Right lobe of liver (tissue), 4 donors: ENCODE measurements around the gene ENDOU.

Source experiments
- CTCF ChIP-seq, 4 donors: fragments of 200-600 bp in 3 of 4; fragments of 450-650 bp in 1 of 4; IDR thresholded peaks; one replicate each; pipeline versions ENCODE4 v1.5.1 to v1.8.0; 2016 to 2022; ENCODE audit warnings: antibody characterized with exemption in 4 of 4, mild to moderate bottlenecking in 2 of 4
- POLR2A ChIP-seq: fragments of 450-650 bp; IDR thresholded peaks from one replicate; pipeline ENCODE4 v1.6.1; 2017; ENCODE audit warnings: antibody characterized with exemption, mild to moderate bottlenecking
- donor health status: DM: no; HTN: no; CAD: no.
- donor health status: DM: no; HTN: no; CAD: no.
- donor health status: DM: no; HTN: yes; CAD: no.

- TF ChIP-seq CTCF (IDR thresholded peaks at IDR 0.05) (peak in 1 of 4 donors; percentile 41), POLR2A (no peak)
These were observed 47.4 kb upstream of the ENDOU start for GRCh38 chr12:47772738-47773061.
